Nephron progenitor cell (in vitro differentiated cells): Measurements from ENCODE around the gene JUP.

Experiments
- DNase-seq: peaks from one replicate; pipeline ENCODE4 v3.0.0; 2021
- H3K27ac Mint-ChIP-seq: 2 replicates; pipeline ENCODE4 v1.8.0; 2021; ENCODE audit warnings: mild to moderate bottlenecking, moderate library complexity, mixed read lengths
- H3K27me3 Mint-ChIP-seq: 2 replicates; pipeline ENCODE4 v1.8.0; 2021; ENCODE audit warnings: mild to moderate bottlenecking, low read depth, mixed read lengths; ENCODE audit not compliant: poor library complexity
- H3K36me3 Mint-ChIP-seq: 2 replicates; pipeline ENCODE4 v1.8.0; 2021; ENCODE audit warnings: low read depth, mixed read lengths
- H3K4me1 Mint-ChIP-seq: 2 replicates; pipeline ENCODE4 v1.8.0; 2021; ENCODE audit warnings: mixed read lengths
- H3K4me3 Mint-ChIP-seq: 2 replicates; pipeline ENCODE4 v1.8.0; 2021; ENCODE audit warnings: mild to moderate bottlenecking, moderate library complexity, mixed read lengths
- H3K9me3 Mint-ChIP-seq: 2 replicates; pipeline ENCODE4 v1.8.0; 2021; ENCODE audit warnings: mild to moderate bottlenecking, moderate library complexity, mixed read lengths
- TF ChIP-seq, protein P1 (sequence below): fragments of 200-600 bp; sonication (generic); IDR thresholded peaks from 2 replicates; pipeline ENCODE4 v1.5.0; 2021; ENCODE audit warnings: antibody characterized with exemption

The JUP gene

DNA sequence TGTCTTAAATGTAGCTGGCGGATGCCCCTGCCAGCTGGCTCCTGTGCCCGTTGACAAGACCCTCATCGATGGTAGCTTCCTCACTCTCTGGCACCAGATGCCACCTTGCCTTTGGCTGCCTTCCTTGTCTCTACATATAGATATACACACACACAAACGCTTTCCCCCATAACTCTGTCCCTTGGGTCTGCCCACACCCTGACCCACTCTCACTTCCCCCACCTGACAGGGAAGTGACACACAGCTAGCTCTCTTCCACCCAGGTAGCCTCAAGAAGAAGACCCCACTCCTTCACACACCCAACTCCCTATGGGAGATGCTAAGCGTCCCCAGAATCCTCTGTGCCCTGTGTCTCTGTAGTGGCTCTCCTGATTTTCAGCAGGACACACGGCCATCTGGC, 25.6 kb downstream of the JUP start:
- TF ChIP-seq, protein P1, sequence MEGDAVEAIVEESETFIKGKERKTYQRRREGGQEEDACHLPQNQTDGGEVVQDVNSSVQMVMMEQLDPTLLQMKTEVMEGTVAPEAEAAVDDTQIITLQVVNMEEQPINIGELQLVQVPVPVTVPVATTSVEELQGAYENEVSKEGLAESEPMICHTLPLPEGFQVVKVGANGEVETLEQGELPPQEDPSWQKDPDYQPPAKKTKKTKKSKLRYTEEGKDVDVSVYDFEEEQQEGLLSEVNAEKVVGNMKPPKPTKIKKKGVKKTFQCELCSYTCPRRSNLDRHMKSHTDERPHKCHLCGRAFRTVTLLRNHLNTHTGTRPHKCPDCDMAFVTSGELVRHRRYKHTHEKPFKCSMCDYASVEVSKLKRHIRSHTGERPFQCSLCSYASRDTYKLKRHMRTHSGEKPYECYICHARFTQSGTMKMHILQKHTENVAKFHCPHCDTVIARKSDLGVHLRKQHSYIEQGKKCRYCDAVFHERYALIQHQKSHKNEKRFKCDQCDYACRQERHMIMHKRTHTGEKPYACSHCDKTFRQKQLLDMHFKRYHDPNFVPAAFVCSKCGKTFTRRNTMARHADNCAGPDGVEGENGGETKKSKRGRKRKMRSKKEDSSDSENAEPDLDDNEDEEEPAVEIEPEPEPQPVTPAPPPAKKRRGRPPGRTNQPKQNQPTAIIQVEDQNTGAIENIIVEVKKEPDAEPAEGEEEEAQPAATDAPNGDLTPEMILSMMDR = no peak
- H3K36me3 Mint-ChIP-seq = peaks cover 79% of the 10 kb centered on the region
- DNase-seq = no peak

DNA sequence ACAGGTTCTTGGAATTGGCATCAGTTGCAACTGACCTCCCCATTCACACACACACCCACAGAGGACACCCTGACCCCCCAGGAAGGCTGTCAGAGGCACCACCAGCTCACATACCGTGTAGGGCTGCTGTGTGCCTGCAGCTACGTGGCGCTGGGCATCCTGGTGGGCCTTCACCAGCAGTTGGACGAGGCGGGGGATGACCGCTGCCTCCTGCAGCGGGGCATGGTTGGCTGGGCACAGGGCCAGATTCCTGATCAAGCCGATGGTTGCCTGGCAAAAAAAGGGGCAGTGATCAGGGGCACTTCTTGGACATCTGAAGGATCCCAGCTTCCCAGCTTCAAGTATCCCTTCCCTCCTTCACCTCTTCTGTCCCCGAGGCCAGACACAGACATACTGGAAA, 27.9 kb downstream of the JUP start:
- TF ChIP-seq, protein P1 = no peak
- H3K36me3 Mint-ChIP-seq = peaks cover 67% of the 10 kb centered on the region

More for the DNA sequence above, 25.6 kb downstream of the JUP start:
- no peaks in the 10 kb centered on the region for H3K9me3 Mint-ChIP-seq
- H3K27me3 Mint-ChIP-seq = no peaks in the 10 kb centered on the region
- no peaks in the 10 kb centered on the region for H3K4me1 Mint-ChIP-seq
- no peak overlapping the region for H3K4me3 Mint-ChIP-seq
- peak overlapping the region; percentile 34 for H3K27ac Mint-ChIP-seq

DNA sequence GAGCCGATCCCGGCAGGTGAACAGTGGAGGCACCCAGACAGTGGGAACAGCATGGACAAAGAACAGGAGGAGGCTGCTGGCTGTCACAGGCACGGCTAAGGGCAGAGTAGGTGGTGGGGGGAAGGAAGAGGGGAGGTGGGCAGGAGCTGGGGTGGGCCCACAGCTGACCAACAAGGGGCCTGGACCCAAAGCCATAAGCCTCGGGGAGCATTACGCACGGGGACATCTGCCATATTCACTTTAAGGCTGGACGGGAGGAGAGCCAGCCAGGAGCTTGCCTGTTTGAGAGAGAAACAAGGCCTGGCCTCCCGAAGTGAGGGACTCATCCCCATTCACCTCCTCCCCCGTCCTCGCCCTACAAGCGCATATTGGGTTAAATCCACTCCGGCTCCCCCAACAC, 32.4 kb downstream of the JUP start:
- peaks cover 32% of the 10 kb centered on the region for H3K36me3 Mint-ChIP-seq
- H3K9me3 Mint-ChIP-seq = no peaks in the 10 kb centered on the region
- TF ChIP-seq, protein P1 = no peak
- no peak for DNase-seq
- peak overlapping the region; percentile 86 for H3K27ac Mint-ChIP-seq
- no peak overlapping the region for H3K4me3 Mint-ChIP-seq
- H3K4me1 Mint-ChIP-seq = peaks cover 7% of the 10 kb centered on the region
- H3K27me3 Mint-ChIP-seq = no peaks in the 10 kb centered on the region

More for the DNA sequence above, 27.9 kb downstream of the JUP start:
- no peaks in the 10 kb centered on the region for H3K9me3 Mint-ChIP-seq
- H3K4me3 Mint-ChIP-seq = no peak overlapping the region
- H3K27me3 Mint-ChIP-seq = no peaks in the 10 kb centered on the region
- no peak for DNase-seq
- peaks cover 7% of the 10 kb centered on the region for H3K4me1 Mint-ChIP-seq
- H3K27ac Mint-ChIP-seq = no peak overlapping the region

DNA sequence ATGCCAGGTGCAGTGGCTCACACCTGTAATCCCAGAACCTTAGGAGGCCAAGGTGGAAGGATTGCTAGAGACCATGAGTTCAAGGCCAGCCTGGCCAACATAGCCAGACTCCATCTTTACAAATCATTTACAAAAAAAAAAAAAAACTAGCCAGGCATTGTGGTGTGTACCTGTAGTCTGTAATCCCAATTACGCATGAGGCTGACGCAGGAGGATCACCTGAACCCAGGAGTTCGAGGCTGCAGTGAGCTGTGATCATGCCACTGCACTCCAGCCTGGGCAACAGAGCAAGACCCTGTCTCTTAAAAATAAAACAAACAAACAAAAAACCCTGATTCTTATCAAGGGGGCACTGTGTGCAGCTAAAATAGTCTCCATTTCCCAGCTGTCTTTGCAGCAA, 35.2 kb downstream of the JUP start:
- peaks cover 17% of the 10 kb centered on the region for H3K36me3 Mint-ChIP-seq
- TF ChIP-seq, protein P1 = no peak
- H3K27me3 Mint-ChIP-seq = no peaks in the 10 kb centered on the region
- H3K4me3 Mint-ChIP-seq = no peak overlapping the region
- no peaks in the 10 kb centered on the region for H3K9me3 Mint-ChIP-seq
- peaks cover 12% of the 10 kb centered on the region for H3K4me1 Mint-ChIP-seq
- no peak overlapping the region for H3K27ac Mint-ChIP-seq
- DNase-seq = no peak

DNA sequence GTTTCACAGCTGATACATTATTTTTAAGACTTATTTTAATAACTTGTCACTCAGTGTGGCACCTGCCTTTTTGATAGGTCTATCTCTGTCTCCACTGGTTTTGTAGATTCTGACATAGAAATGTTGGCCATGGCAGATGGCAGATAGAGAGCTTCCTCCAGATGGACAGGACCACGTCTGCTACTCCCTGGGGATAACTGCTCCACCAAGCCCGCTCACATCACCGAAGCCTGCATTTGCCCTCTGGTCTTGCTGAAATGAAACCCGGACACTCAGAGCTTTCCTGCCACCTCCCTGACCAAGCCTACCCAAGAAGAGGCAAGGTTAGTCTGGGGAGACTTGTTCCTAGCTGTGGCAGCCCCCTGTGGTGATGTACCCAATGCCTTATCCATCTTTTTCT, 35.6 kb downstream of the JUP start:
- Mint-ChIP-seq H3K27me3 (no peaks in the 10 kb centered on the region), H3K9me3 (no peaks in the 10 kb centered on the region), H3K4me1 (peaks cover 13% of the 10 kb centered on the region), H3K27ac (peak overlapping the region; percentile 19), H3K36me3 (peaks cover 14% of the 10 kb centered on the region), H3K4me3 (no peak overlapping the region)
- TF ChIP-seq, protein P1 = no peak
- no peak for DNase-seq

DNA sequence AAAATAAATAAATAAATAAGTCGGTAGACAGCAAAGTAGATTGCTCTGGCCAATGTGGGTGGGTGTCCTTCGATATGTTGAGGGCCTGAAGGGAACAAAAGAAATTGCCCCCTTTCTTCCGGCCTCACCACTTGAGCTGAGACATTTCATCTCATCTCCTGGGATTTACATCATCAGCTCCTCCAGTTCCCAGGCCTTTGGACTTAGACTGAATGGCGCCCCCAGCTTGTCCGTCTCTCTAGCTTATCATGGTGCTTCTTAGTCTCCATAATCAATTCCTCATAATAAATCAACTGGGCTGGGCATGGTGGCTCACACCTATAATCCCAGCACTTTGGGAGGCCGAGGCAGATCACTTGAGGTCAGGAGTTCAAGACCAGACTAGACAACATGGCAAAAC, 38.2 kb downstream of the JUP start:
- TF ChIP-seq, protein P1 = no peak
- H3K27ac Mint-ChIP-seq = no peak overlapping the region
- peaks cover 6% of the 10 kb centered on the region for H3K36me3 Mint-ChIP-seq
- peaks cover 6% of the 10 kb centered on the region for H3K4me1 Mint-ChIP-seq
- no peak for DNase-seq
- H3K9me3 Mint-ChIP-seq = no peaks in the 10 kb centered on the region
- H3K4me3 Mint-ChIP-seq = no peak overlapping the region
- no peaks in the 10 kb centered on the region for H3K27me3 Mint-ChIP-seq
